GM19043 (cell line): Measurements from ENCODE around the gene EEIG2.
"Not testable (repeated sequence)": the region's sequence is repeated elsewhere in the genome, so short reads cannot be mapped to it uniquely, and the experiment has no call there.

Experiments used
- ATAC-seq: cut with Tn5 transposase; IDR thresholded peaks from one replicate; pipeline ENCODE4 v1.9.1; 2021; ENCODE audit warnings: low read depth; ENCODE audit not compliant: unreplicated experiment

Gene EEIG2

DNA sequence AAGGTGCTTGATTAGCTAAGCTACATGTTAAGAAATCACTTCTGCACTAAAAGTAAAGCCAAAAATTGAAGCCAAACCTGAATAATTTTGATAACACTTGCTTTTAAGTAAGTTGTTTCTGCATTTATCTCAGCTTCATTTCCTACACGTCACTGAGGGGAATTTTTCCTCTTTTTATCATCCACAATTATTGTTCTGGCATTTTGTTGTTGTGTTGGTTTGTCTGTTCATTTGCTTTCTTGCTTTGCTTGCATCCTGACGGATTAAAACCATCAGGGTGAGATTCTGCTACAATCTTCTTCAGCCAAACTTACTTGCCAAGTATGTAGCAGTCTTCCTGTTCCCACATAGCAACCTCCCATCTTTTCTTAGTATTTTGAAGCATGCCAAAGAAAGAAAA, 18.0 kb upstream of the EEIG2 start:
- ATAC-seq: no peak

DNA sequence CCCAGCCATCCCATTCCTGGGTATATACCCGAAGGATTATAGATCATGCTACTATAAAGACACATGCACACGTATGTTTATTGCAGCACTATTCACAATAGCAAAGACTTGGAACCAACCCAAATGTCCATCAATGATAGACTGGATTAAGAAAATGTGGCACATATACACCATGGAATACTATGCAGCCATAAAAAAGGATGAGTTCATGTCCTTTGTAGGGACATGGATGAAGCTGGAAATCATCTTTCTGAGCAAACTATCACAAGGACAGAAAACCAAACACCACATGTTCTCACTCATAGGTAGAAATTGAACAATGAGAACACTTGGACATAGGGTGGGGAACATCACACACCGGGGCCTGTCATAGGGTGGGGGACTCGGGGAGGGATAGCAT, 12.4 kb upstream of the EEIG2 start:
- ATAC-seq: not testable (repeated sequence)

DNA sequence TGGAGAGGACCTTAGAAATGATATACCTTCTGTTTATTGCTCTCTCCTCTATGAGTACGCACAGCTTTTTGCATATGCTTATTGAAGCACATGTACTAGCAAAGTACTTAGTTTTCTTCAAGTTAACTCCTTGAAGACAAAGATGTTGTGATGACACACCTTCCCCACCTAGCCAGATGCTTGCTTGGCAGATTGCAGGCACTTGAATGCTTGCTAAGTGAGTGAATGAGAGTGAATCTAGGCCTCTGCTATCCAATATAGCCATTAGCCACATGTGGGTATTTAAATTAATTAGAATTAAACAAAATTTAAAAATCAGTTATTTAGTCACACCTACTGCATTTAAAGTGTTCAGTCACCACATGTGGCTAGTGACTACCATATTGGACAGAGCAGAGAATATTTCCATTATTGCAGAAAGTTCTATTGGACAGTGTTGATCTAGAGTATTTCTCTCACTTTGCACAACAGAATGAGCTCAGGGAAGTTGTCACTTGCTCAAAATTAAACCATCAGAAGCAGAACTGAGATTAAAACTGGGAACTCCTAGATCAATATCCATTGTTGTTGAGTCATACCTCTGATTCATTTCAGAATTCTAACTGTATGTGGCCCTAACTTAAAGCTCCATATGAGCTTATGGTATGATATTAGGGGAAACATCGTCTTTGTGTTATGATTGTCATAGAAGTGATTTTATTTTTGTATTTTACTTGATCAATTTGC, 8.6 kb upstream of the EEIG2 start:
- peak; percentile 92 for ATAC-seq

DNA sequence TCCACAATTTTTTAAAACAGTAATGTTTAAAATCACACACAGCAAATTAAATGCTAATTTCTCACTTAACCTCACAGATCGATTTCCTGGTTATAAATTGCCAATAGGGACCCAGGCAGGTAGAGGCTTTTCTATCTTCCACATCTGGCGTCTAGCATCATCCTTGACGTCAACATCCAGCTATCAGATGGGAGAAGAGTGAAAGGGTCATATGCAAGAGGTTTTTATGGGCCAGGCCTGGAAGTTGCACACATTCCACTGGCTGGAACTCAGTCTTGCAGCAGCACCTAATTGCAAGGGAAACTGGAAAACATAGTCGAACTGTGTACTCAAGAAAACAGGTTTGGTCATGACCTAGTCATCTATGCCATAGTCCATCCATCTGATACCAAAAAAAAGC, 6.0 kb upstream of the EEIG2 start:
- ATAC-seq: no peak

DNA sequence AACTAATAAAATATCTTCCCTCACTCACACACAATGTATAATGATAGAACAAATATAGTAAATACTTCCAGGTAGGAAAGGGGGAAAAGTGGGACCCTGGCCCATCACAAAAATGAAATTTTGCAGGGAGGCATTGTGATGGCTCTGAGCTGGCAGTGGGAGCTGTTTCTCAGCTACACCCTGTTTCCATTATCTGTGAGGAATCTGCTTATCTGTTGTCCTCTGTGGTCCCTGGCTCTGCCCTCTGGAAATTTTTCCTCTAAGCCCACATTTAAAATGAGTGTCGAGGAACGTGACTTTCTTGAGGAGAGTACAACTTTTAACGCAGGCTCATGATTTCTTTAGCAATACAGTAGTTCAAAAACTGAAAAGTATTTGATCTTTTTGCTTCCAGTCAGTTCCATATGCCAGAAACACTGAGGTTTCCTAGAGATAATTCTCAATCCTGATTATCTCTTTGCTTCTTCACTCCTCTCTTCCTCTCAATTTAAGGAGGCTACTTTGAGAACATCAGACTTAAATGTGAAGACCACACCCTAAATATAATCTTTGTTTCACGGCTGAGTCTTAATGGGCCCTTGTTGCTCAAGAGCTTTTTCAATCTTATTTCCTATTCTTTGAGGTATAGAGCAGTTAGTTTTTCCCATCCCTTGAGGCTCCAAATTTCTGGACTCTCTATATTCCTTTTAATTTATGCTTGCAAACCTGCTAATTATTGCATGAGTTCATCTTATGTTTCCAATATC, 5.0 kb upstream of the EEIG2 start:
- no peak for ATAC-seq

DNA sequence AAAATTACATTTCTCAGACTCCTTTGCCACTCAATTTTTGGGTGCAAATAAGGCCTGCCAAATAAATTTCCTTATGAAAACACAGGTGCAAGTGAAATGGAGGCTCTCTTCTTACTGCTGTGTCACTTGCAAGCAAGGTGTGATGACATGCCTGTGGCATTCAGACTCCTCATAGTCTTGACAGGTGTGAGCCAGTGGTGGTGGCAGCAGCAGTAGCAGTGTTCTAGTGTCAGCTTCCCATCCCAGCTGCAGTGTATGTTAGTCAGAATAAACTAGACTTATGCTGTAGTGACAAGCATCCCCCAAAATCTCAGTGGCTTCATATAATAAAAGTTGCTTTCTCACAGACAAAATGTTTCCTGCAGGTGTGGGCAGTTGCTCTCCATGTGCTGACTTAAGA, 3.8 kb upstream of the EEIG2 start:
- no peak for ATAC-seq

DNA sequence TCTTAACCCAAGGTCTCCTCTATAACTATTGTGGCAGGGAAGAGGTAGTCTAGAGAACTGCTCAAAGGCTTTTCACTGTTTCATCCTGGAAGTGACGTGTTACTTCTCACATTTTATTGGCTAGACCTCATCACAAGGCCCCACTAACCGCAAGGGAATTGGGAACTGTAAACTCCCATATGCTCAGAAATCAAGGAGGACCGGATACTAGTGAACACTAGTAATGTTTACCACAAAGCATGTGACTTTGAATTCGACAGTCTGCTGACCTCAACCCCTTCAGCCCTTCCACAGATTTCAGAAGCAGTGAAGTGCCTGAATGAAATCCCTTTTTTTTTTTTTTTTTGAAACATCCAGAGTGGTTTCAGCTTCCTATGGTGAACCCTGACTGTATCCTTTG, 3.4 kb upstream of the EEIG2 start:
- ATAC-seq: no peak

DNA sequence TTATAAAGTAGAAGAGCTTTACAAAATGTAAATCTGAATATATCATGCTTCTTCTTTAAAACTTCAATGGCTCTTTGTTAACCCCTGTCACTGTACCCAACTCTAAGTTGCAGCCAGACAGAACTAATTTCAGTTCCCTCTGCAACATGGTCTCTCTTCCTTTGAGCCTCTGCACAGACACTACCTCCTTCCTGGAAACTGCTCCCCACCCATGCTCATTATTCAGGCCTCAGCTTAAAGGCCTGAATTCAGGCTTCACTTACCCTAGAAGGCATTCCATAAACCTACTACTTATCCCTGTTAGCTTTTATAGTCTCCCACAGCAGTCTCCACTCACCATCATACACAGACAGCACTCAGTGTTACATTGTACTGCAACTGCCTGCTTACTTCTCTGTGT, 2.6 kb upstream of the EEIG2 start:
- no peak for ATAC-seq

DNA sequence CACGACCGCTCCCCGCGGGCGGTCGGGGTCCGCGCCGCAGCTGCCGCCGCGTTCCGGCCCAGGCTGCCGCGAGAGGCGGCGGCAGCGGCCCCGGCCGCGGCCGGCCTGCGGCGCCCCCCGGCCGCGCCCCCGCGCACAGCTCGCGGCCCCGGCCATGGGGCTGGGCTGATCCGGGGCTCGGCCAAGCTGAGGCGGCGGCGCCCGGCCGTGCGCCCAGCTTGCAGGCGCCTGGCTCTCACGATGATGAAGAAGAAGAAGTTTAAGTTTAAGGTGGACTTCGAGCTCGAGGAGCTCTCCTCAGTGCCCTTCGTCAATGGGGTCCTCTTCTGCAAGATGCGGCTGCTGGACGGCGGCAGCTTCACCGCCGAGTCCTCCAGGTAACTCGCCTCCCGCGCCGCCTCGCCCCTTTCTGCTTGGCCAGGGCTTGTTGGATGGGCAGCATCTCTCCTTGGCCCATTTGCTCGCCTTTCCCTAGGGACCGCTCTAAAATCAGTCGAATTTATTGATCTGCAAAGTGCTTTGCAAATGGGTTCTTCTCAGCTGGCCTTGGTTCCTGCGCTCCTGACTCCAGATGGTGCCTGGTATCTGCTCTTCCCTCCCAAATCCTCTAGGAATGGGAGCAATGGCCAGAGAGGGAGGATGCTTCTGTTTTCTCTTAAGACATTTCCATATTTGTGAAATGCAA, 431 bp downstream of the EEIG2 start:
- ATAC-seq: peak; percentile 17

DNA sequence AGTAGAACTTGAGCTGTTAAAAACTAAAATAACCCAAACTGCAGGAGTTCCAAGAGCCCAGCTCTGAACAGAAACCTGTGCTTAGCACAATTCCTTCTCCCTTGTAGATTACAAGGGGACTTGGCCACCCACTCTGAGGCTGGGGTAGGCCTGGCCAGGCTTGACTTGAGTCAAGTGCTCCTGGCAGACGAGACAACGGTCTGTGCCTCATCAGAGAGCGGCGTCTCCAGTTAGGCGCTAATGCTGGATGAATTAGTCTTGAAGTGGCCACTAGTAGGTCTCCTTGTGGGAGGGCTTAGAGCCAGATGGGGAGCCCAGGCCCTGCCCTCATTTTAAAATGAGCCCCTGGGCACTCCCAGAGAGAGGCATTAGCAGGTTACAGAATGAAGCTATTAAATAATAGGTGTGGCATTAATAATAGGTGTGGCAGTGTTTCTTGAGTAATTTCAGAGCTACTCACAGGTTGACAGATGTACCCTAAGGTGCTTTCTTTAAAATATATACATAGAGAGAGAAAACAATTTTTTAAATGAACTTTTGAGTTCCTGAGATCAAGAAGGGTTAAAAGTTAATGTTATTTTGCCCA, 1.1 kb downstream of the EEIG2 start:
- peak; percentile 38 for ATAC-seq

DNA sequence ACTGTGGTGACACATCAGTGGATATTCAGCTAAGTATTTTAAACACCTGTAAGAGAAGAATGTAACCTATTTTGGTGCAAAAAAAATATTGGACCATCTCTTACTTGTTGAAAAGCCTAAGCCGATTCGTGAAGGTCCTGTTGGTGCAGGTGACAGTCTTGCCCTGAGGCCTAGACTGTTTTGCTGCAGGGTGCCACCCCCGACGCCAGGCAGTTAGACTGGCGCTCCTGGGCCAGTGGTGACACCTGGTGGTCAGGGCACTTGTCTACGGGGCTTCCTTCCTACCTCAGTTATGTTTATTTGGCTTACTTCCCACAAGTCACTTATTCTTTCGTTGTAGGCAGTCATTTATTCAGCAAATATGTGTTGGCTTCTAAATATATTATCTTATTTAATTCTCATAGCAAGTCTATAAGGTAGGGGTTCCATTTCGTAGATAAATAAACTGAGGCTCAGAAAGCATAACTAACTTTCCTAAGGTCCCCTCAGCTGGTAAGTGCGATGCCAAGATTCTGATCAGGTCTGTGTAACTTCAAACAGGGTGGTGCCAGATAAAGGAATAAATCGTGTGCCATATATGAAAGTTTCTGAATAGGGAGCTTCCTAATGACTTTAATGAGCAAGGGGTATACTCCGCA, 1.9 kb downstream of the EEIG2 start:
- ATAC-seq: peak; percentile 33

DNA sequence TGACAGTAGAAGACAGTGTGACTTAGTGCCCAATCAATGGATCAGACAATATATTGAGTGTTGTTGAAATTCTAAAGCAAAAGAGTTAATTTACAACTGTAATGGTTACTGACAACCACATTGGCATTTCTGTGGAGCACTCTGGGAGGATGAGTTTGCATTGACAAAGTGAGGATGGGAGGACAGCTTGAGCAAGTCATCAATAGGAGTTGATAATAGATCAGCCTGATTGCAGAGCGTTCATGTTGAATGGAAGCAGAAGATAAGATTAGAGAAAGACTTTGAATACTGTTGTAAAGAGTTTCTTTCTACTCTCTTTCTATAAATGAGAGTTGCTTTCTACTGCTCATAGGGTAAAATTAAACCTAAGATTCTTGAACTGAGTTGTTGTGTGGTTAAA, 3.9 kb downstream of the EEIG2 start:
- ATAC-seq: no peak

DNA sequence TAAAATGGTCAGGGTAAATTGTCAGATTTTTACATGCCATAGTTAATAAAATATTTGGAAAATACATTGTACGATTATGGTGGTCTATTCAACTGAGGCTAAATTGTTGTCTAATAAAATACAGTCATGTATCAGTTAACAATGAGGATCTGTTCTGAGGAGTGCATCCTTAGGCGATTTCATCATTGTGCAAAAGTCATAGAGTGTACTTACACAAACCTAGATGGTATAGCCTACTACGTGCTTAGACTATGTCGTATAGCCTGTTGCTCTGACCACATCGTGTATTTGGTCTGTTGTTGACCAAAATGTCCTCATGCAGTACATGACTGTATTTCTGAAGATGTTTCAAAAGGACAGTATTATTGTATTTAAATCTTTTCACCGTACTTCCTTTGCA, 5.2 kb downstream of the EEIG2 start:
- no peak for ATAC-seq

DNA sequence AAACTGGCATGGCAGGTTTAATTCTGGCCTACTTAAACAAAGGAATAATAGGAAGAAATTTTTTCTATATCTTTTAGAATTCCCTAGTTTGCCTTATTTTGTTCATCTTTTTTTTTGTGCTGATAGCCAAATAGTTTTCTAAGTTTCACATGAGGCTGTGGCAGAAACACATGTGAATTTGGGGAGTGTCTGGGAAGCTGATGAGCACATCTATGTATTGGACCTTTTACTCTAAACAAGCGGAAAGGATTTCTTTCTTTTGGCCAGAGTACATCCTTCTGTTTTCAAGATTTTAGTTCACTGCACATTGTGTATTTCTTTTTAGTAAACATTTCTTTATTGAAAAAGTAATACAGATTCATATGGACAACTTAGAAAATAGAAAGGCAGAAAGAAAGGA, 5.6 kb downstream of the EEIG2 start:
- no peak for ATAC-seq

DNA sequence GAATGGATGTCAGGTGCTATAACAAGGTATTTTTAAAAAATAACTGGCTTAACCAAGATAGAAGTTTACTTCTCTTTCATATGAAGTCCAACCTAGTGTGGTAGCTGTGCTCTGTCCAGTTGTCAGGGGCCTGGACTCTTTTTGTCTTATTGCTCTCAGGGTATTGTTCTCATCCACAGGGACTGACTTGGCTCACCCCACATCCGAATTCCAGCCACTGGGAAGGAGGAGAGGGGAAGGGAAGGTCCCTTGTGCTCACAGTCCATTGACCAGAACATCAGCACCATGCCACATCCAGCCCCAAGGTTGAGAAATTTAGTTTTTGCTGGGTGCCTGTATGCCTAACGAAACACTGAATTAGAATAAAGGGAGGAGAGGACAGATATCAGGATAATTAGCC, 8.7 kb downstream of the EEIG2 start:
- no peak for ATAC-seq

DNA sequence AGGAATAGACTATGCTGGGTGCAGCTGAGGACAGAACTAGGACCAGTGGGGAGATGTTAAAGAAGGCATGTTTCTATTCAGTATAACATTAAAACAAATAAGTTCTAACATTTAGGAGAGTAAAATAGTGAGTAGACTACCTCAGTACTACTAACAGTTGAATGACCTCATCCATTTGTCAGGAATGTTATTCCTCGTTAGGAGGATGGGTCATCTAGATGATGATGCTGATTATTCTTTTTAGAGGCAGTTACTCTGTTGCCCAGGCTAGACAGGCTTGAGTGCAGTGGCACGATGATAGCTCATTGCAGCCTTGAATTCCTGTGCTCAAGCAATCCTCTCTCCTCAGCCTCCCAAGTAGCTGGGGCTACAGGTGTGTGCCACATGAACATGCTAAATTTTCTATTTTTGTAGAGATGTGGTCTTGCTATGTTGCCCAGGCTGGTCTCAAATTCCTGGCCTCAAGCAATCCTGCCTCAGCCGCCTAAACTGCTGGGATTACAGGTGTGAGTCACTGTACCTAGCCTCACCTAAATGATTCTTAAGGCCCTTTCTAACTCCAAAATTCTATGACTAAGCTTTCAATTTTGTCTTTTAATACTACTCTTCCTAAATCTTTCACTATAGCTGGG, 9.3 kb downstream of the EEIG2 start:
- ATAC-seq: no peak

DNA sequence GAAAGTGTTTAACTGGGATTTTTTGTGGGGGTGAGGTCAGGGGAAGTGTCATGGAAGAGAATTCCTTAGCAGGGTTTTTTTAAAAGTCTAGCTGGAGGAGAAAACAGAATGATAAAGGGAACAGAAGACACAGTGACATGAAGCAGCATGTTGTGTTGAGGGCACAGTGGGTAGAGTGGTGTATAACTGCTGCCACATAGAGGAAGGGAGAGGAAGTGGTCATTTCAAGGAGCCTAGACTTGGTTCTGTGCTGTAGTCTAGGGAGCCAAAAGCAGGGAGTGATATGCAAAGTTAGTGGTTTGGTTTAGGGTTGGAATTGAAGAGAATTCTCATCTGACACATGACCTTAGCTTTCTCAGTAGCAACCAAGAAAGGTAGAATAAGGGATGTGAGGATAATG, 10.2 kb downstream of the EEIG2 start:
- ATAC-seq: peak; percentile 98

DNA sequence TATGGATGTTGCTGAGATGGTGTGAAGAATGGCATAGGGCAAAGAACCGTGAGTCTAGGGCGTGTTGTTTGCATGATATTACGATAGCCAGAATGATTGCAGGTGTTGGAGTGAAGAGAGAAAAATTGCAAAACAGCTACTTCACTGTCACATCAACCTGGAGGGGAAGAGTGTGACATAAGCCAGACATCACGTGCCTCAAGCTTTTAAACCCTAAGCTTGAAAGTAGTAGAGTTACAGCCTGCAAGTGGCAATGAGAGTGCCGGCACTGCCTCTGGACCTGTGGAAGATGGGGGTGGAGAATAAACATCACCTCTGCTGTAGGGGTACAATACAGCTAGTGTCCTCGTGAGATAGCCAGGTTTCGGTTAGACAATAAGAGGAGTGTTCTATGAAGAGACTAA, 11.1 kb downstream of the EEIG2 start:
- ATAC-seq: no peak

DNA sequence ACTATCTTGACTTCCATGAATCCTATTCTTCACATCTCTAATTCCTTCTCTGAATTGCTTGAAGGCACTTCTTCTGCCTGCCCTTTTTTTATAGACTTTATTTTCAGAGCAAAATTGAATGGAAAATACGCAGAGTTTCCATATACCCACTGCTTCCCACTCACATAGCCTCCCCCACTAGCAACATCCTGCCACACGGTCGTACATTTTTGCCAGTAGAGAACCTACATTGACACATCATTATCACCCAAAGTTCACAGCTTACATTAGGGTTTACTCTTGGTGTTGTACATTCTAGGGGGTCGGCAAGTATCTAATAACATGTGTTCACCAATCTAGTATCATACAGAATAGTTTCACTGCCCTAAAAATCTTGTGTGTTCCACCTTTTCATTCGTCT, 12.3 kb downstream of the EEIG2 start:
- no peak for ATAC-seq

DNA sequence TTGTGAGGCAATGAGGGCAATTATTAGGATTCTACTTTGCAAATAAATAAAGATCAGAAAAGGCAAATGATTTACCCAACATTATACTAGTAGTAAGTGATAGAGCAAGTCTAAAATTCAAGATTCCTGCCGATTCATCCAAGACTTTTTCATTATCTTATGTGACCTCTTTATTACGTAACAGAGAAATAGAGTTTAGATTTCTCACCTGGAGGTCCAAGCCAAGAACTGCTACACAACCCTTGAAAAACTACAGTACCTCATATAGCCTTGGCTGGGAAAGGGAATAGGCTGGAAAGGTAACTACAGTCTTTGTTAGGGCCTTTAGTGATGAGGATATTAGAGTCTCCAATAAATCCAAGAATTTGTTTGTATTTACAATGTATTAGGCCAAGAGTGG, 13.3 kb downstream of the EEIG2 start:
- ATAC-seq: no peak
